ENCODE measurements around the gene GRIP1. TPM values are rescaled to one million over a fixed set of nuclear protein-coding genes. Genes with fewer than 3 reads are reported as not detected.

GRIP1 gene
- total and polyA plus RNA-seq, 2 experiments from 2014 or later = 5.1 to 13.7 TPM

GRCh38 chr12:66320996-66321395 lies 357.9 kb downstream of the GRIP1 start:
- no peaks in the 10 kb centered on the region for H3K4me1 ChIP-seq (ENCODE audit: insufficient read depth)
- H3K79me2 ChIP-seq (replicated peaks; ENCODE audit: insufficient read depth) = no peaks in the 10 kb centered on the region
- DNase-seq (ENCODE audit: low spot score) = no peak
- H3K4me3 Mint-ChIP-seq = no peak overlapping the region
- TF ChIP-seq ZNF331 (CRISPR knock-in tag; IDR thresholded peaks at IDR 0.05; ENCODE audit: low read depth) = no peak
- no peak for TF ChIP-seq ZNF462 (CRISPR knock-in tag; IDR thresholded peaks at IDR 0.05)
- TF ChIP-seq ZNF114 (CRISPR knock-in tag; IDR thresholded peaks at IDR 0.05) = no peak
- TF ChIP-seq CREB1 (CRISPR knock-in tag; IDR thresholded peaks at IDR 0.05; ENCODE audit: low read depth) = no peak
- no peak for TF ChIP-seq JUNB (IDR thresholded peaks at IDR 0.05; ENCODE audit: unreplicated experiment)
- no peak for TF ChIP-seq EZH2 (IDR thresholded peaks at IDR 0.05; ENCODE audit: low read depth, unreplicated experiment)
- TF ChIP-seq STAT1 (IDR thresholded peaks at IDR 0.05; ENCODE audit: unreplicated experiment) = no peak
- no peak for TF ChIP-seq NANOG (IDR thresholded peaks at IDR 0.05; ENCODE audit: borderline replicate concordance)
- TF ChIP-seq ETS1 (IDR thresholded peaks at IDR 0.05) = no peak
- TF ChIP-seq EZH2phosphoT487 (IDR thresholded peaks at IDR 0.05; ENCODE audit: unreplicated experiment) = no peak
- TF ChIP-seq POLR2AphosphoS5 (IDR thresholded peaks at IDR 0.05; ENCODE audit: low read depth) = no peak
- no peak for TF ChIP-seq CTCF (conservative IDR thresholded peaks at IDR 0.05; ENCODE audit: low read depth in 2 of 2)
- no peak for TF ChIP-seq REST (IDR thresholded peaks at IDR 0.05; ENCODE audit: unreplicated experiment)
- no peaks in the 10 kb centered on the region for H3K27me3 Mint-ChIP-seq (ENCODE audit: insufficient read depth, low read depth, poor library complexity)
- no peaks in the 10 kb centered on the region for H3K4me1 Mint-ChIP-seq
- H3K4me2 ChIP-seq = no peak overlapping the region
- no peak overlapping the region for H3K27ac Mint-ChIP-seq
- no peaks in the 10 kb centered on the region for H3K9me2 ChIP-seq (ENCODE audit: insufficient read depth)
- H3K36me3 Mint-ChIP-seq (ENCODE audit: low read depth) = no peaks in the 10 kb centered on the region; the same call in 2 of the 3 replicates
- no peak overlapping the region for H3K27ac ChIP-seq (ENCODE audit: low read depth)
- no peak for ATAC-seq
- H4K20me1 ChIP-seq (replicated peaks; ENCODE audit: insufficient read depth) = no peaks in the 10 kb centered on the region
- H3F3A ChIP-seq (replicated peaks; ENCODE audit: low read depth) = no peaks in the 10 kb centered on the region
- no peaks in the 10 kb centered on the region for H3K27me3 ChIP-seq (ENCODE audit: insufficient read depth)
- no peaks in the 10 kb centered on the region for H3K9me3 Mint-ChIP-seq
- no peak overlapping the region for H2AFZ ChIP-seq
- H3K4me3 ChIP-seq = no peak overlapping the region
- H3K36me3 ChIP-seq (ENCODE audit: insufficient read depth) = no peaks in the 10 kb centered on the region
